GM23338 (cell line): ENCODE measurements around the gene TMEM244. TPM values are rescaled to one million over a fixed set of nuclear protein-coding genes. Genes with fewer than 3 reads are reported as not detected.

ENCODE experiments used
- ATAC-seq: fragments of 200-7000 bp; cut with Tn5 transposase; 3 replicates; pipeline ENCODE4 v1.9.1; 2020
- DNase-seq: peaks from one replicate; pipeline ENCODE4 v3.0.0-alpha.2; 2015; ENCODE audit warnings: low spot score
- H2AFZ ChIP-seq: fragments of 200-600 bp; sonication (generic); 2 replicates; pipeline ENCODE4 v1.8.0; 2016; ENCODE audit warnings: antibody characterized with exemption, mild to moderate bottlenecking, moderate library complexity
- H3F3A ChIP-seq: fragments of 200-600 bp; sonication (generic); replicated peaks from 2 replicates; pipeline ENCODE4 v1.8.0; 2017; ENCODE audit warnings: antibody characterized with exemption, mixed run types, low read depth
- H3K27ac ChIP-seq: fragments of 200-600 bp; sonication (generic); 2 replicates; pipeline ENCODE4 v1.6.1; 2016; ENCODE audit warnings: low read depth
- H3K27me3 ChIP-seq: fragments of 200-600 bp; sonication (generic); 2 replicates; pipeline ENCODE4 v1.8.0; 2016; ENCODE audit warnings: mild to moderate bottlenecking, mixed run types, moderate library complexity; ENCODE audit not compliant: insufficient read depth
- H3K36me3 ChIP-seq: fragments of 200-600 bp; sonication (generic); 2 replicates; pipeline ENCODE4 v1.8.0; 2016; ENCODE audit warnings: mild to moderate bottlenecking; ENCODE audit not compliant: insufficient read depth
- H3K4me1 ChIP-seq: fragments of 200-600 bp; sonication (generic); 2 replicates; pipeline ENCODE4 v1.8.0; 2016; ENCODE audit warnings: mild to moderate bottlenecking, moderate library complexity; ENCODE audit not compliant: insufficient read depth
- H3K4me2 ChIP-seq: fragments of 200-600 bp; sonication (generic); 2 replicates; pipeline ENCODE4 v1.7.1; 2017; ENCODE audit warnings: mixed run types
- H3K4me3 ChIP-seq: fragments of 200-600 bp; sonication (generic); 2 replicates; pipeline ENCODE4 v1.6.1; 2016; ENCODE audit warnings: mixed run types
- H3K79me2 ChIP-seq: fragments of 200-600 bp; sonication (generic); replicated peaks from 2 replicates; pipeline ENCODE4 v1.8.0; 2017; ENCODE audit warnings: mild to moderate bottlenecking; ENCODE audit not compliant: insufficient read depth
- H3K9me2 ChIP-seq: fragments of 200-600 bp; sonication (generic); 2 replicates; pipeline ENCODE4 v1.8.0; 2017; ENCODE audit not compliant: insufficient read depth
- H4K20me1 ChIP-seq: fragments of 200-600 bp; sonication (generic); replicated peaks from 2 replicates; pipeline ENCODE4 v1.8.0; 2017; ENCODE audit warnings: mild to moderate bottlenecking; ENCODE audit not compliant: insufficient read depth
- H3K27ac Mint-ChIP-seq: 2 replicates; pipeline ENCODE4 v1.8.0; 2020; ENCODE audit warnings: inconsistent platforms, mild to moderate bottlenecking, moderate library complexity, mixed read lengths
- H3K27me3 Mint-ChIP-seq: 3 replicates; pipeline ENCODE4 v1.8.0; 2022; ENCODE audit warnings: low read depth, mild to moderate bottlenecking, moderate library complexity, mixed read lengths, inconsistent platforms; ENCODE audit not compliant: insufficient read depth, poor library complexity
- H3K36me3 Mint-ChIP-seq: 3 replicates; pipeline ENCODE4 v1.8.0; 2021; ENCODE audit warnings: low read depth, mild to moderate bottlenecking, inconsistent platforms, moderate library complexity, mixed read lengths
- H3K4me1 Mint-ChIP-seq: 3 replicates; pipeline ENCODE4 v1.8.0; 2020; ENCODE audit warnings: mild to moderate bottlenecking, inconsistent platforms, mixed read lengths
- H3K4me3 Mint-ChIP-seq: 3 replicates; pipeline ENCODE4 v1.8.0; 2021; ENCODE audit warnings: moderate library complexity, mild to moderate bottlenecking, inconsistent platforms, mixed read lengths
- H3K9me3 Mint-ChIP-seq: 3 replicates; pipeline ENCODE4 v1.8.0; 2020; ENCODE audit warnings: moderate library complexity, mild to moderate bottlenecking, inconsistent platforms, mixed read lengths
- EZH2 ChIP-seq: fragments of 200-600 bp; sonication (generic); IDR thresholded peaks from one replicate; pipeline ENCODE4 v1.8.0; 2017; ENCODE audit warnings: antibody characterized with exemption, mild to moderate bottlenecking, low read depth; ENCODE audit not compliant: unreplicated experiment
- NANOG ChIP-seq: IDR thresholded peaks from 2 replicates; pipeline ENCODE4 v1.6.1; 2016; ENCODE audit warnings: antibody characterized with exemption, borderline replicate concordance
- POLR2AphosphoS5 ChIP-seq: IDR thresholded peaks from 2 replicates; pipeline ENCODE4 v1.6.1; 2016; ENCODE audit warnings: antibody characterized with exemption, low read depth
- STAT1 ChIP-seq: IDR thresholded peaks from one replicate; pipeline ENCODE4 v1.6.1; 2016; ENCODE audit warnings: antibody characterized with exemption; ENCODE audit not compliant: unreplicated experiment
- ZNF114 ChIP-seq: fragments of 250-450 bp; sonication (Bioruptor Pico); IDR thresholded peaks from 2 replicates; pipeline ENCODE4 v1.5.0; 2020; ENCODE audit warnings: mild to moderate bottlenecking, moderate library complexity
- ZNF331 ChIP-seq: fragments of 250-450 bp; sonication (Bioruptor Pico); IDR thresholded peaks from 2 replicates; pipeline ENCODE4 v1.5.0; 2020; ENCODE audit warnings: low read depth, mild to moderate bottlenecking, moderate library complexity
- polyA plus RNA-seq: library from polyadenylated mRNA; unstranded; fragments of >200 nt; fragmentation: Nextera tagmentation; extraction: Ambion mirVana; gene quantifications from 2 replicates; pipeline ENCODE4 v1.2.1, GENCODE V29; 2016
- total RNA-seq: library from RNA; depleted of rRNA; stranded (reverse); fragments of >200 nt; shearing (Covaris generic); gene quantifications from 2 replicates; pipeline ENCODE4 v1.2.3, GENCODE V29; 2014
- TF ChIP-seq, protein P1 (sequence below): fragments of 250-450 bp; sonication (Bioruptor Pico); IDR thresholded peaks from 2 replicates; pipeline ENCODE4 v1.5.0; 2020; ENCODE audit warnings: mild to moderate bottlenecking, moderate library complexity
- TF ChIP-seq, protein P2 (sequence below): IDR thresholded peaks from 2 replicates; pipeline ENCODE4 v1.6.1; 2016; ENCODE audit warnings: antibody characterized with exemption
- TF ChIP-seq, protein P3 (sequence below): IDR thresholded peaks from one replicate; pipeline ENCODE4 v1.6.1; 2018; ENCODE audit warnings: antibody characterized with exemption; ENCODE audit not compliant: unreplicated experiment
- TF ChIP-seq, protein P4 (sequence below), 2 experiments: fragments of 200-600 bp in 1 of 2; sonication (generic) in 1 of 2; conservative IDR thresholded peaks; 2 replicates each; pipeline versions ENCODE4 v1.5.1 to v1.6.1; 2016 to 2017; ENCODE audit warnings: antibody characterized with exemption in 2 of 2, low read depth in 2 of 2, mild to moderate bottlenecking in 2 of 2, moderate library complexity in 1 of 2

Gene TMEM244
- total and polyA plus RNA-seq, 2 experiments from 2014 or later, result not detected

DNA sequence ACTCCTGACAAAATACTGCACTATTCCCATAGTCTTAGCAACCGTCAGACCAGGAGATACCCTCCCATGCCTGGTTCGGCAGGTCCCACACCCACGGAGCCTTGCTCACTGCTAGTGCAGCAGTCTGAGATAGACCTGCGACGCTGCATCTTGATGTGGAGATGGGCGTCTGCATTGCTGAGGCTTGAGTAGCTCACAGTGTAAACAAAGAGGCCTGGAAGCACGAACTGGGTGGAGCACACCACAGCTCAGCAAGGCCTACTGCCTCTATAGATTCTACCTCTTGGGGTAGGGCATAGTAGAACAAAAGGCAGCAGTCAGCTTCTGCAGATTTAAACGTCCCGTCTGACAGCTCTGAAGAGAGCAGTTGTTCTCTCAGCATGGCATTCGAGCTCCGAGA lies 25.4 kb downstream of the TMEM244 start:
- no peaks in the 10 kb centered on the region for H3K27me3 Mint-ChIP-seq
- no peaks in the 10 kb centered on the region for H3F3A ChIP-seq
- TF ChIP-seq POLR2AphosphoS5 (no peak), ZNF114 (no peak), ZNF331 (CRISPR knock-in tag) (no peak), EZH2 (no peak), STAT1 (no peak), NANOG (no peak)
- TF ChIP-seq, protein P1, sequence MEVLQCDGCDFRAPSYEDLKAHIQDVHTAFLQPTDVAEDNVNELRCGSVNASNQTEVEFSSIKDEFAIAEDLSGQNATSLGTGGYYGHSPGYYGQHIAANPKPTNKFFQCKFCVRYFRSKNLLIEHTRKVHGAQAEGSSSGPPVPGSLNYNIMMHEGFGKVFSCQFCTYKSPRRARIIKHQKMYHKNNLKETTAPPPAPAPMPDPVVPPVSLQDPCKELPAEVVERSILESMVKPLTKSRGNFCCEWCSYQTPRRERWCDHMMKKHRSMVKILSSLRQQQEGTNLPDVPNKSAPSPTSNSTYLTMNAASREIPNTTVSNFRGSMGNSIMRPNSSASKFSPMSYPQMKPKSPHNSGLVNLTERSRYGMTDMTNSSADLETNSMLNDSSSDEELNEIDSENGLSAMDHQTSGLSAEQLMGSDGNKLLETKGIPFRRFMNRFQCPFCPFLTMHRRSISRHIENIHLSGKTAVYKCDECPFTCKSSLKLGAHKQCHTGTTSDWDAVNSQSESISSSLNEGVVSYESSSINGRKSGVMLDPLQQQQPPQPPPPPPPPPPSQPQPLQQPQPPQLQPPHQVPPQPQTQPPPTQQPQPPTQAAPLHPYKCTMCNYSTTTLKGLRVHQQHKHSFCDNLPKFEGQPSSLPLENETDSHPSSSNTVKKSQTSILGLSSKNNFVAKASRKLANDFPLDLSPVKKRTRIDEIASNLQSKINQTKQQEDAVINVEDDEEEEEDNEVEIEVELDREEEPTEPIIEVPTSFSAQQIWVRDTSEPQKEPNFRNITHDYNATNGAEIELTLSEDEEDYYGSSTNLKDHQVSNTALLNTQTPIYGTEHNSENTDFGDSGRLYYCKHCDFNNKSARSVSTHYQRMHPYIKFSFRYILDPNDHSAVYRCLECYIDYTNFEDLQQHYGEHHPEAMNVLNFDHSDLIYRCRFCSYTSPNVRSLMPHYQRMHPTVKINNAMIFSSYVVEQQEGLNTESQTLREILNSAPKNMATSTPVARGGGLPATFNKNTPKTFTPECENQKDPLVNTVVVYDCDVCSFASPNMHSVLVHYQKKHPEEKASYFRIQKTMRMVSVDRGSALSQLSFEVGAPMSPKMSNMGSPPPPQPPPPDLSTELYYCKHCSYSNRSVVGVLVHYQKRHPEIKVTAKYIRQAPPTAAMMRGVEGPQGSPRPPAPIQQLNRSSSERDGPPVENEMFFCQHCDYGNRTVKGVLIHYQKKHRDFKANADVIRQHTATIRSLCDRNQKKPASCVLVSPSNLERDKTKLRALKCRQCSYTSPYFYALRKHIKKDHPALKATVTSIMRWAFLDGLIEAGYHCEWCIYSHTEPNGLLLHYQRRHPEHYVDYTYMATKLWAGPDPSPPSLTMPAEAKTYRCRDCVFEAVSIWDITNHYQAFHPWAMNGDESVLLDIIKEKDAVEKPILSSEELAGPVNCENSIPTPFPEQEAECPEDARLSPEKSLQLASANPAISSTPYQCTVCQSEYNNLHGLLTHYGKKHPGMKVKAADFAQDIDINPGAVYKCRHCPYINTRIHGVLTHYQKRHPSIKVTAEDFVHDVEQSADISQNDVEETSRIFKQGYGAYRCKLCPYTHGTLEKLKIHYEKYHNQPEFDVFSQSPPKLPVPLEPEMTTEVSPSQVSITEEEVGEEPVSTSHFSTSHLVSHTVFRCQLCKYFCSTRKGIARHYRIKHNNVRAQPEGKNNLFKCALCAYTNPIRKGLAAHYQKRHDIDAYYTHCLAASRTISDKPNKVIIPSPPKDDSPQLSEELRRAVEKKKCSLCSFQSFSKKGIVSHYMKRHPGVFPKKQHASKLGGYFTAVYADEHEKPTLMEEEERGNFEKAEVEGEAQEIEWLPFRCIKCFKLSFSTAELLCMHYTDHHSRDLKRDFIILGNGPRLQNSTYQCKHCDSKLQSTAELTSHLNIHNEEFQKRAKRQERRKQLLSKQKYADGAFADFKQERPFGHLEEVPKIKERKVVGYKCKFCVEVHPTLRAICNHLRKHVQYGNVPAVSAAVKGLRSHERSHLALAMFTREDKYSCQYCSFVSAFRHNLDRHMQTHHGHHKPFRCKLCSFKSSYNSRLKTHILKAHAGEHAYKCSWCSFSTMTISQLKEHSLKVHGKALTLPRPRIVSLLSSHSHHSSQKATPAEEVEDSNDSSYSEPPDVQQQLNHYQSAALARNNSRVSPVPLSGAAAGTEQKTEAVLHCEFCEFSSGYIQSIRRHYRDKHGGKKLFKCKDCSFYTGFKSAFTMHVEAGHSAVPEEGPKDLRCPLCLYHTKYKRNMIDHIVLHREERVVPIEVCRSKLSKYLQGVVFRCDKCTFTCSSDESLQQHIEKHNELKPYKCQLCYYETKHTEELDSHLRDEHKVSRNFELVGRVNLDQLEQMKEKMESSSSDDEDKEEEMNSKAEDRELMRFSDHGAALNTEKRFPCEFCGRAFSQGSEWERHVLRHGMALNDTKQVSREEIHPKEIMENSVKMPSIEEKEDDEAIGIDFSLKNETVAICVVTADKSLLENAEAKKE, result no peak
- TF ChIP-seq, protein P2, sequence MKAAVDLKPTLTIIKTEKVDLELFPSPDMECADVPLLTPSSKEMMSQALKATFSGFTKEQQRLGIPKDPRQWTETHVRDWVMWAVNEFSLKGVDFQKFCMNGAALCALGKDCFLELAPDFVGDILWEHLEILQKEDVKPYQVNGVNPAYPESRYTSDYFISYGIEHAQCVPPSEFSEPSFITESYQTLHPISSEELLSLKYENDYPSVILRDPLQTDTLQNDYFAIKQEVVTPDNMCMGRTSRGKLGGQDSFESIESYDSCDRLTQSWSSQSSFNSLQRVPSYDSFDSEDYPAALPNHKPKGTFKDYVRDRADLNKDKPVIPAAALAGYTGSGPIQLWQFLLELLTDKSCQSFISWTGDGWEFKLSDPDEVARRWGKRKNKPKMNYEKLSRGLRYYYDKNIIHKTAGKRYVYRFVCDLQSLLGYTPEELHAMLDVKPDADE, result no peak
- TF ChIP-seq, protein P3, sequence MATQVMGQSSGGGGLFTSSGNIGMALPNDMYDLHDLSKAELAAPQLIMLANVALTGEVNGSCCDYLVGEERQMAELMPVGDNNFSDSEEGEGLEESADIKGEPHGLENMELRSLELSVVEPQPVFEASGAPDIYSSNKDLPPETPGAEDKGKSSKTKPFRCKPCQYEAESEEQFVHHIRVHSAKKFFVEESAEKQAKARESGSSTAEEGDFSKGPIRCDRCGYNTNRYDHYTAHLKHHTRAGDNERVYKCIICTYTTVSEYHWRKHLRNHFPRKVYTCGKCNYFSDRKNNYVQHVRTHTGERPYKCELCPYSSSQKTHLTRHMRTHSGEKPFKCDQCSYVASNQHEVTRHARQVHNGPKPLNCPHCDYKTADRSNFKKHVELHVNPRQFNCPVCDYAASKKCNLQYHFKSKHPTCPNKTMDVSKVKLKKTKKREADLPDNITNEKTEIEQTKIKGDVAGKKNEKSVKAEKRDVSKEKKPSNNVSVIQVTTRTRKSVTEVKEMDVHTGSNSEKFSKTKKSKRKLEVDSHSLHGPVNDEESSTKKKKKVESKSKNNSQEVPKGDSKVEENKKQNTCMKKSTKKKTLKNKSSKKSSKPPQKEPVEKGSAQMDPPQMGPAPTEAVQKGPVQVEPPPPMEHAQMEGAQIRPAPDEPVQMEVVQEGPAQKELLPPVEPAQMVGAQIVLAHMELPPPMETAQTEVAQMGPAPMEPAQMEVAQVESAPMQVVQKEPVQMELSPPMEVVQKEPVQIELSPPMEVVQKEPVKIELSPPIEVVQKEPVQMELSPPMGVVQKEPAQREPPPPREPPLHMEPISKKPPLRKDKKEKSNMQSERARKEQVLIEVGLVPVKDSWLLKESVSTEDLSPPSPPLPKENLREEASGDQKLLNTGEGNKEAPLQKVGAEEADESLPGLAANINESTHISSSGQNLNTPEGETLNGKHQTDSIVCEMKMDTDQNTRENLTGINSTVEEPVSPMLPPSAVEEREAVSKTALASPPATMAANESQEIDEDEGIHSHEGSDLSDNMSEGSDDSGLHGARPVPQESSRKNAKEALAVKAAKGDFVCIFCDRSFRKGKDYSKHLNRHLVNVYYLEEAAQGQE, result no peak
- TF ChIP-seq, protein P4, sequence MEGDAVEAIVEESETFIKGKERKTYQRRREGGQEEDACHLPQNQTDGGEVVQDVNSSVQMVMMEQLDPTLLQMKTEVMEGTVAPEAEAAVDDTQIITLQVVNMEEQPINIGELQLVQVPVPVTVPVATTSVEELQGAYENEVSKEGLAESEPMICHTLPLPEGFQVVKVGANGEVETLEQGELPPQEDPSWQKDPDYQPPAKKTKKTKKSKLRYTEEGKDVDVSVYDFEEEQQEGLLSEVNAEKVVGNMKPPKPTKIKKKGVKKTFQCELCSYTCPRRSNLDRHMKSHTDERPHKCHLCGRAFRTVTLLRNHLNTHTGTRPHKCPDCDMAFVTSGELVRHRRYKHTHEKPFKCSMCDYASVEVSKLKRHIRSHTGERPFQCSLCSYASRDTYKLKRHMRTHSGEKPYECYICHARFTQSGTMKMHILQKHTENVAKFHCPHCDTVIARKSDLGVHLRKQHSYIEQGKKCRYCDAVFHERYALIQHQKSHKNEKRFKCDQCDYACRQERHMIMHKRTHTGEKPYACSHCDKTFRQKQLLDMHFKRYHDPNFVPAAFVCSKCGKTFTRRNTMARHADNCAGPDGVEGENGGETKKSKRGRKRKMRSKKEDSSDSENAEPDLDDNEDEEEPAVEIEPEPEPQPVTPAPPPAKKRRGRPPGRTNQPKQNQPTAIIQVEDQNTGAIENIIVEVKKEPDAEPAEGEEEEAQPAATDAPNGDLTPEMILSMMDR (conservative IDR thresholded peaks at IDR 0.05; ENCODE audit: low read depth in 2 of 2), result no peak
- no peaks in the 10 kb centered on the region for H3K36me3 Mint-ChIP-seq
- H3K9me2 ChIP-seq, result no peaks in the 10 kb centered on the region
- no peak overlapping the region for H3K4me3 Mint-ChIP-seq
- H3K27ac Mint-ChIP-seq, result no peak overlapping the region
- H2AFZ ChIP-seq, result no peak overlapping the region
- H3K27me3 ChIP-seq, result no peaks in the 10 kb centered on the region
- no peaks in the 10 kb centered on the region for H3K4me1 Mint-ChIP-seq
- no peaks in the 10 kb centered on the region for H3K36me3 ChIP-seq
- no peak overlapping the region for H3K4me3 ChIP-seq
- ATAC-seq, result no peak
- 0 out of 3 replicates have a peak, but pooled peaks cover 3% of the 10 kb centered on the region for H3K9me3 Mint-ChIP-seq
- no peak for DNase-seq
- no peaks in the 10 kb centered on the region for H4K20me1 ChIP-seq
- no peaks in the 10 kb centered on the region for H3K4me1 ChIP-seq
- H3K27ac ChIP-seq, result no peak overlapping the region
- H3K4me2 ChIP-seq, result no peak overlapping the region
- no peaks in the 10 kb centered on the region for H3K79me2 ChIP-seq
